Heart right ventricle (tissue), 16 donors: ENCODE results near the gene AHSG. TPM values are rescaled to one million over a fixed set of nuclear protein-coding genes. Genes with fewer than 3 reads are reported as not detected.

Source experiments
- ATAC-seq, 8 donors: fragments of 200-7000 bp; cut with Tn5 transposase; one replicate each; pipeline ENCODE4 v1.9.1; 2020; ENCODE audit warnings: mild to moderate bottlenecking in 8 of 8, moderate library complexity in 8 of 8, moderate number of reproducible peaks in 1 of 8
- DNase-seq, 2 donors: peaks; one replicate each; pipeline ENCODE4 v3.0.0-alpha.2; 2020
- H3K27ac ChIP-seq, 10 donors: fragments of 200-600 bp; sonication (generic) in 2 of 10; one replicate each; pipeline versions ENCODE4 v1.5.0 to v1.8.0; 2020 to 2022; ENCODE audit warnings: mild to moderate bottlenecking in 3 of 10
- H3K27me3 ChIP-seq, 7 donors: fragments of 200-600 bp; one replicate each; pipeline ENCODE4 v1.8.0; 2021 to 2022; ENCODE audit warnings: mild to moderate bottlenecking in 2 of 7
- H3K36me3 ChIP-seq, 9 donors: fragments of 200-600 bp; sonication (generic) in 1 of 9; one replicate each; pipeline versions ENCODE4 v1.5.0 to v1.8.0; 2020 to 2022; ENCODE audit warnings: mild to moderate bottlenecking in 2 of 9
- H3K4me1 ChIP-seq, 9 donors: fragments of 200-600 bp; sonication (generic) in 1 of 9; one replicate each; pipeline versions ENCODE4 v1.5.0 to v1.8.0; 2020 to 2022; ENCODE audit warnings: mild to moderate bottlenecking in 4 of 9
- H3K4me3 ChIP-seq, 10 donors: fragments of 200-600 bp; sonication (generic) in 2 of 10; one replicate each; pipeline versions ENCODE4 v1.5.0 to v1.8.0; 2020 to 2022; ENCODE audit warnings: mild to moderate bottlenecking in 7 of 10, moderate library complexity in 2 of 10
- H3K9me3 ChIP-seq, 11 donors: fragments of 200-600 bp in 10 of 11; sonication (generic) in 2 of 11; one replicate each; pipeline versions ENCODE4 v1.5.0 to v1.8.0; 2013 to 2022; ENCODE audit warnings: mild to moderate bottlenecking in 2 of 11, control low read depth in 1 of 11, moderate library complexity in 1 of 11
- CTCF ChIP-seq, 9 donors: fragments of 200-600 bp; sonication (generic) in 2 of 9; IDR thresholded peaks; one replicate each; pipeline versions ENCODE4 v1.5.0 to v1.8.0; 2021 to 2022; ENCODE audit warnings: antibody characterized with exemption in 9 of 9, mild to moderate bottlenecking in 5 of 9, moderate library complexity in 1 of 9
- WGBS, 2 donors: extraction: QIAGEN DNeasy Blood & Tissue Kit; methylation state at CpG; one replicate each; pipeline ENCODE4 v1.1.7; 2013; ENCODE audit warnings: inconsistent platforms in 1 of 2; 5-methylcytosine and 5-hydroxymethylcytosine counted together
- intact Hi-C, 10 donors: fragments of 100-400 bp; cut with DNase I; formaldehyde crosslinking; loops; one replicate each; pipeline versions ENCODE4 v1.11.1 to v1.14.2; 2022
- polyA plus RNA-seq, 2 donors: library from polyadenylated mRNA; stranded (reverse); fragments of 200-250 nt; gene quantifications; one replicate each; pipeline ENCODE4 v1.2.3, GENCODE V29; 2013
- total RNA-seq, 10 donors: library from RNA; stranded (reverse); fragmentation: NEBNext Ultra II Directional in 3 of 10; extraction: Animal tissue kit (Norgen Biotek cat#: 25700) in 3 of 10; gene quantifications; one replicate each; pipeline versions ENCODE4 v1.2.1 to v1.2.4, GENCODE V29; 2021 to 2023
- donor health status: Arrhythmogenic right ventricular cardiomyopathy.
- donor health status: ischemic (EF 13 %, LVEDD 7.1; RV severe dilation, severe dysfunction).
- donor health status: healthy with polysubstance abuse.
- donor health status: DM: no; HTN: yes; CAD: no.
- donor health status: DM: no; HTN: no; CAD: no.
- donor health status: ischemic (EF 25% LVEDD 6.9; RV normal size, moderate dysfunction).
- donor health status: ischemic (EF 25% LVEDD 5.7; RV mildly dilated, moderate dysfunction).
- donor health status: healthy.
- donor health status: DM: yes; HTN: yes; CAD: no.
- donor health status: Ischemic cardiomyopathy.
- donor health status: ischemic (EF 35%, LVEDD 5.7; RV mildly dilated, moderate dysfunction).
- donor health status: nonischemic (EF 11% LVEDD 7.7; RV severe dilation, severe dysfunction).
- donor health status: DM: yes; HTN: yes; CAD: no.
- donor health status: PGD.
- donor health status: ischemic (EF 29% LVEDD 5.4; RV normal size, mild dysfunction).
- donor health status: nonischemic (EF 23%, LVEDD 6.1; RV moderate dilation, normal function).

Gene AHSG
- total and polyA plus RNA-seq, 12 donors: not detected

- no peaks in the 10 kb centered on the region for H3K36me3 ChIP-seq
- DNase-seq: no peak
- 60 to 70% methylated on average over 4 of the region's 4 CpGs for WGBS, 2 donors
- H3K4me1 ChIP-seq: peaks cover 0 to 18% (median 0%) of the 10 kb centered on the region in 9 donors
- no peaks in the 10 kb centered on the region for H3K27me3 ChIP-seq
- intact Hi-C loops: no loop called here
- peak overlapping the region in 5 of 10 donors; percentile 49 to 75 (median 58) for H3K27ac ChIP-seq
- ATAC-seq: peak in 6 of 8 donors; percentile 11 to 43 (median 21)
- TF ChIP-seq CTCF (IDR thresholded peaks at IDR 0.05): no peak
- H3K4me3 ChIP-seq: no peak overlapping the region
- H3K9me3 ChIP-seq: no peaks in the 10 kb centered on the region
Observed at GRCh38 chr3:186598794-186599141, 14.1 kb upstream of the AHSG start.

- intact Hi-C loops: no loop called here
- Histone ChIP-seq H3K4me1 (peaks cover 0 to 18% (median 0%) of the 10 kb centered on the region in 9 donors), H3K4me3 (no peak overlapping the region), H3K27ac (peak overlapping the region in 5 of 10 donors; percentile 49 to 75 (median 58)), H3K27me3 (no peaks in the 10 kb centered on the region), H3K9me3 (no peaks in the 10 kb centered on the region), H3K36me3 (no peaks in the 10 kb centered on the region)
- no peak for DNase-seq
- 69 to 72% methylated on average over 12 of the region's 12 CpGs for WGBS, 2 donors
- no peak for TF ChIP-seq CTCF (IDR thresholded peaks at IDR 0.05)
- peak in 3 of 8 donors; percentile 5 to 44 (median 30) for ATAC-seq
Observed at GRCh38 chr3:186599142-186599784, 13.6 kb upstream of the AHSG start.

- ATAC-seq (no peak), DNase-seq (no peak)
- WGBS, 2 donors: 71 to 78% methylated on average over 2 of the region's 2 CpGs
- no peaks in the 10 kb centered on the region for H3K27me3 ChIP-seq
- H3K9me3 ChIP-seq: no peaks in the 10 kb centered on the region
- intact Hi-C loops: no loop called here
- no peak for TF ChIP-seq CTCF (IDR thresholded peaks at IDR 0.05)
- no peaks in the 10 kb centered on the region for H3K36me3 ChIP-seq
- peaks cover 0 to 13% (median 0%) of the 10 kb centered on the region in 9 donors for H3K4me1 ChIP-seq
- H3K4me3 ChIP-seq: no peak overlapping the region
- peak overlapping the region in 3 of 10 donors; percentile 49 to 75 (median 58) for H3K27ac ChIP-seq
Observed at GRCh38 chr3:186599785-186600166, 13.1 kb upstream of the AHSG start.

GRCh38 chr3:186600896-186601295 is 12.0 kb upstream of the AHSG start:
- no peaks in the 10 kb centered on the region for H3K9me3 ChIP-seq
- H3K4me1 ChIP-seq: peaks cover 0 to 12% (median 0%) of the 10 kb centered on the region in 9 donors
- intact Hi-C loops: no loop called here
- H3K27me3 ChIP-seq: no peaks in the 10 kb centered on the region
- WGBS, 2 donors: 74 to 75% methylated on average over 3 of the region's 3 CpGs
- ATAC-seq (no peak), DNase-seq (no peak)
- H3K27ac ChIP-seq: no peak overlapping the region
- no peak for TF ChIP-seq CTCF (IDR thresholded peaks at IDR 0.05)
- H3K36me3 ChIP-seq: no peaks in the 10 kb centered on the region
- no peak overlapping the region for H3K4me3 ChIP-seq
